Activated CD8-positive, alpha-beta T cell treated with anti-CD3 and anti-CD28 coated beads, Interleukin-2, amount 10 ng/mL, durations not matched to agents 7 days and 5 days (primary cell): ENCODE results near the gene TRAF3IP1. TPM values are rescaled to one million over a fixed set of nuclear protein-coding genes. Genes with fewer than 3 reads are reported as not detected.
A peak's percentile ranks its signal among the peaks of the same experiment; 100 is the strongest.

Source experiments
- ATAC-seq: fragments of 150-1000 bp; cut with Tn5 transposase; one replicate; pipeline ENCODE4 v1.10.0; 2021; ENCODE audit warnings: moderate library complexity
- CTCF ChIA-PET: fragments of 350-600 bp; sonication (Branson Sonifier 250); formaldehyde crosslinking; loops from one replicate; lab custom pipeline; 2021; ENCODE audit warnings: antibody characterized with exemption; lab: Charles Lee
- POLR2A ChIA-PET: fragments of 350-600 bp; sonication (Branson Sonifier 250); formaldehyde crosslinking; loops from one replicate; lab custom pipeline; 2021; ENCODE audit warnings: antibody characterized with exemption; lab: Charles Lee
- DNase-seq: peaks from one replicate; pipeline ENCODE4 v3.0.0-alpha.2; 2020
- H3K27ac Mint-ChIP-seq: one replicate; pipeline ENCODE4 v1.8.0; 2021; ENCODE audit warnings: mild to moderate bottlenecking, mixed read lengths
- H3K27me3 Mint-ChIP-seq: one replicate; pipeline ENCODE4 v1.8.0; 2021; ENCODE audit warnings: low read depth, mixed read lengths
- H3K36me3 Mint-ChIP-seq: one replicate; pipeline ENCODE4 v1.8.0; 2021; ENCODE audit warnings: low read depth, mixed read lengths
- H3K4me1 Mint-ChIP-seq: one replicate; pipeline ENCODE4 v1.8.0; 2021; ENCODE audit warnings: low read depth, mixed read lengths
- H3K4me3 Mint-ChIP-seq: one replicate; pipeline ENCODE4 v1.8.0; 2021; ENCODE audit warnings: mild to moderate bottlenecking, mixed read lengths
- H3K9me3 Mint-ChIP-seq: one replicate; pipeline ENCODE4 v1.8.0; 2022; ENCODE audit warnings: mixed read lengths; ENCODE audit not compliant: insufficient read depth
- total RNA-seq, 2 experiments: library from RNA; stranded (reverse); gene quantifications; one replicate each; pipeline ENCODE4 v1.2.3, GENCODE V29; 2021

Gene TRAF3IP1
- total RNA-seq, 2 experiments from 2014 or later, result 7.1 to 7.5 TPM

- Mint-ChIP-seq H3K9me3 (no peaks in the 10 kb centered on the region), H3K27ac (peak overlapping the region; percentile 99), H3K27me3 (no peaks in the 10 kb centered on the region), H3K36me3 (no peaks in the 10 kb centered on the region), H3K4me1 (peaks cover 36% of the 10 kb centered on the region), H3K4me3 (peak overlapping the region; percentile 91)
- POLR2A ChIA-PET, result interaction anchor here (0.9 to 1.9 kb wide), 3 partner anchors 24 to 220 kb away, joined by 3 to 6 read pairs (median 3); no protein-coding TSS in a partner anchor
- CTCF ChIA-PET, result interaction anchor here (0.7 to 2.0 kb wide), 3 partner anchors 11 to 33 kb away, joined by 3 to 9 read pairs (median 3); no protein-coding TSS in a partner anchor
- peak; percentile 98 for DNase-seq
- ATAC-seq, result peak; percentile 90
Observed at GRCh38 chr2:238288650-238289573, 31.4 kb upstream of the TRAF3IP1 start.

GRCh38 chr2:238289574-238289973 is 30.7 kb upstream of the TRAF3IP1 start:
- no peak for DNase-seq
- peak overlapping the region; percentile 91 for H3K4me3 Mint-ChIP-seq
- H3K9me3 Mint-ChIP-seq, result no peaks in the 10 kb centered on the region
- peaks cover 2% of the 10 kb centered on the region for H3K27me3 Mint-ChIP-seq
- no peak for ATAC-seq
- H3K4me1 Mint-ChIP-seq, result peaks cover 36% of the 10 kb centered on the region
- ChIA-PET CTCF (interaction anchor here (0.7 to 2.0 kb wide), 3 partner anchors 11 to 34 kb away, joined by 3 to 9 read pairs (median 3); no protein-coding TSS in a partner anchor), POLR2A (interaction anchor here (0.9 to 1.9 kb wide), 2 partner anchors 26 to 221 kb away, joined by 3 to 6 read pairs; no protein-coding TSS in a partner anchor)
- H3K27ac Mint-ChIP-seq, result peak overlapping the region; percentile 99
- no peaks in the 10 kb centered on the region for H3K36me3 Mint-ChIP-seq

- ATAC-seq, result no peak
- ChIA-PET POLR2A (no interaction called here), CTCF (interaction anchor here (2.0 kb wide), 1 partner anchor 27 kb away, joined by 9 read pairs; no protein-coding TSS in a partner anchor)
- peak overlapping the region; percentile 99 for H3K27ac Mint-ChIP-seq
- H3K4me3 Mint-ChIP-seq, result peak overlapping the region; percentile 91
- no peaks in the 10 kb centered on the region for H3K9me3 Mint-ChIP-seq
- H3K4me1 Mint-ChIP-seq, result peaks cover 36% of the 10 kb centered on the region
- peak; percentile 34 for DNase-seq
- no peaks in the 10 kb centered on the region for H3K36me3 Mint-ChIP-seq
- peaks cover 6% of the 10 kb centered on the region for H3K27me3 Mint-ChIP-seq
Observed at GRCh38 chr2:238290091-238290509, 30.2 kb upstream of the TRAF3IP1 start.

- peaks cover 33% of the 10 kb centered on the region for H3K4me1 Mint-ChIP-seq
- H3K4me3 Mint-ChIP-seq, result no peak overlapping the region
- peaks cover 9% of the 10 kb centered on the region for H3K27me3 Mint-ChIP-seq
- no peak overlapping the region for H3K27ac Mint-ChIP-seq
- ChIA-PET CTCF (interaction anchor here (1.1 to 2.0 kb wide), 3 partner anchors 20 to 28 kb away, joined by 3 to 9 read pairs (median 3); no protein-coding TSS in a partner anchor), POLR2A (no interaction called here)
- H3K9me3 Mint-ChIP-seq, result no peaks in the 10 kb centered on the region
- no peak for DNase-seq
- ATAC-seq, result no peak
- no peaks in the 10 kb centered on the region for H3K36me3 Mint-ChIP-seq
Observed at GRCh38 chr2:238290715-238291549, 29.4 kb upstream of the TRAF3IP1 start.

GRCh38 chr2:238291550-238292281 is 28.6 kb upstream of the TRAF3IP1 start:
- no peak overlapping the region for H3K27ac Mint-ChIP-seq
- ATAC-seq, result no peak
- POLR2A ChIA-PET, result no interaction called here

GRCh38 chr2:238294046-238294392 is 26.3 kb upstream of the TRAF3IP1 start:
- ATAC-seq, result no peak
- no peaks in the 10 kb centered on the region for H3K36me3 Mint-ChIP-seq
- H3K4me1 Mint-ChIP-seq, result peaks cover 16% of the 10 kb centered on the region
- POLR2A ChIA-PET, result no interaction called here
- H3K4me3 Mint-ChIP-seq, result no peak overlapping the region
- H3K27me3 Mint-ChIP-seq, result peaks cover 12% of the 10 kb centered on the region
- CTCF ChIA-PET, result no interaction called here
- H3K9me3 Mint-ChIP-seq, result no peaks in the 10 kb centered on the region
- no peak for DNase-seq
- no peak overlapping the region for H3K27ac Mint-ChIP-seq

More at GRCh38 chr2:238291550-238292281, 28.6 kb upstream of the TRAF3IP1 start:
- peaks cover 9% of the 10 kb centered on the region for H3K27me3 Mint-ChIP-seq
- H3K4me3 Mint-ChIP-seq, result no peak overlapping the region
- DNase-seq, result no peak
- CTCF ChIA-PET, result interaction anchor here (1.1 kb wide), 2 partner anchors 19 to 29 kb away, joined by 3 read pairs; no protein-coding TSS in a partner anchor
- H3K36me3 Mint-ChIP-seq, result no peaks in the 10 kb centered on the region
- H3K4me1 Mint-ChIP-seq, result peaks cover 26% of the 10 kb centered on the region
- no peaks in the 10 kb centered on the region for H3K9me3 Mint-ChIP-seq

- Mint-ChIP-seq H3K9me3 (no peaks in the 10 kb centered on the region), H3K4me3 (no peak overlapping the region), H3K27me3 (peaks cover 12% of the 10 kb centered on the region), H3K4me1 (peaks cover 11% of the 10 kb centered on the region), H3K36me3 (no peaks in the 10 kb centered on the region), H3K27ac (no peak overlapping the region)
- CTCF ChIA-PET, result no interaction called here
- ATAC-seq, result no peak
- POLR2A ChIA-PET, result no interaction called here
- DNase-seq, result no peak
Observed at GRCh38 chr2:238294393-238295143, 25.8 kb upstream of the TRAF3IP1 start.

- ATAC-seq (no peak), DNase-seq (no peak)
- CTCF ChIA-PET, result no interaction called here
- Mint-ChIP-seq H3K27me3 (peaks cover 12% of the 10 kb centered on the region), H3K36me3 (no peaks in the 10 kb centered on the region), H3K9me3 (no peaks in the 10 kb centered on the region), H3K4me1 (peaks cover 3% of the 10 kb centered on the region), H3K4me3 (no peak overlapping the region), H3K27ac (no peak overlapping the region)
- POLR2A ChIA-PET, result no interaction called here
Observed at GRCh38 chr2:238295144-238296112, 24.9 kb upstream of the TRAF3IP1 start.

- ATAC-seq (no peak), DNase-seq (no peak)
- POLR2A ChIA-PET, result no interaction called here
- H3K4me3 Mint-ChIP-seq, result no peak overlapping the region
- H3K36me3 Mint-ChIP-seq, result no peaks in the 10 kb centered on the region
- H3K27ac Mint-ChIP-seq, result no peak overlapping the region
- peaks cover 16% of the 10 kb centered on the region for H3K27me3 Mint-ChIP-seq
- no peaks in the 10 kb centered on the region for H3K9me3 Mint-ChIP-seq
- no peaks in the 10 kb centered on the region for H3K4me1 Mint-ChIP-seq
- CTCF ChIA-PET, result no interaction called here
Observed at GRCh38 chr2:238296638-238297457, 23.5 kb upstream of the TRAF3IP1 start.
